Stimulated activated CD4-positive, alpha-beta T cell treated with anti-CD3 and anti-CD28 coated beads, Interleukin-2, amount 100 ng/mL, for 48 hours (primary cell): ENCODE data around the gene PRKCE.

ENCODE experiments used
- DNase-seq, 2 donors: peaks; one replicate each; pipeline ENCODE4 v3.0.0-alpha.2; 2020

The PRKCE gene

GRCh38 chr2:45729753-45730512 is 78.5 kb downstream of the PRKCE start:
- DNase-seq: no peak

GRCh38 chr2:45731141-45731540 is 79.7 kb downstream of the PRKCE start:
- no peak for DNase-seq

GRCh38 chr2:45732436-45732835 is 81.0 kb downstream of the PRKCE start:
- DNase-seq: no peak

GRCh38 chr2:45732946-45733345 is 81.5 kb downstream of the PRKCE start:
- DNase-seq: no peak

DNA sequence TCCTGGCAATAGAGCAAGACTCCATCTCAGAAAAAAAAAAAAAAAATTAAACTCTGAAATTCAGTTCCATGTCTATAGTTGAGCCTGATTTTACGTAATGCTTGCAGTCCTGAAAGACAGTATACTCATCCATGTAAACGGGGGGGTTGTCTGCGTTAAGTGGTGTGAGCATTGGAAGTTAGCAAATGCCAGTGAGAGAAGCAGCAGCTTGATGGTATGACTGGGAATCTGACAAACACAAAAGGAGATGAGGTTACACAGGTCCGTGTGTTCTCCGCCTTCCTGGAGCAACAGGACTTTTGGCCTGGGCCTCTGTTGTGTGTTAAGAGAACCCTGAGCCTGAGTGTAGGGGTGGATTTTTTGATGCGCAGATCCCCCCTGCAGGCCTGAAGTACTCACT is 82.9 kb downstream of the PRKCE start:
- DNase-seq: no peak

DNA sequence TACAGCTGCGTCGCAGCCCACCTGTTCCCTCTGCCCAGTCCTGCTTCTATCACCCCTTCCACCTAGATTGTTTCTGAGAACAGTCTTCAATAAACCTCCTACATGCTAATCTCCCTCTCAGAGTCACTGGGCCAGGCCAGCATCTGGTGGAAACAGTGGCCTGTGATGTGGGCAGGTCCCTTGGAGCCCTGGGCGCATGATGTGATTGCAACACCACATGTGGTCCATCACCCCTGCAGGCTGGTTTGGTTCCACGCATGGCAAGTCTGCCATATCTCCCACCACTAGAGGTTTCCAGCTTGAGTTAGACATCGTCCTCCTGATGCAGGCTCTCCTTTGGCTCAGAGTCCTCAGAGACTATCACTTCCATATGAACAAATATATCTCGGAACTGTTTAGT is 83.5 kb downstream of the PRKCE start:
- no peak for DNase-seq

DNA sequence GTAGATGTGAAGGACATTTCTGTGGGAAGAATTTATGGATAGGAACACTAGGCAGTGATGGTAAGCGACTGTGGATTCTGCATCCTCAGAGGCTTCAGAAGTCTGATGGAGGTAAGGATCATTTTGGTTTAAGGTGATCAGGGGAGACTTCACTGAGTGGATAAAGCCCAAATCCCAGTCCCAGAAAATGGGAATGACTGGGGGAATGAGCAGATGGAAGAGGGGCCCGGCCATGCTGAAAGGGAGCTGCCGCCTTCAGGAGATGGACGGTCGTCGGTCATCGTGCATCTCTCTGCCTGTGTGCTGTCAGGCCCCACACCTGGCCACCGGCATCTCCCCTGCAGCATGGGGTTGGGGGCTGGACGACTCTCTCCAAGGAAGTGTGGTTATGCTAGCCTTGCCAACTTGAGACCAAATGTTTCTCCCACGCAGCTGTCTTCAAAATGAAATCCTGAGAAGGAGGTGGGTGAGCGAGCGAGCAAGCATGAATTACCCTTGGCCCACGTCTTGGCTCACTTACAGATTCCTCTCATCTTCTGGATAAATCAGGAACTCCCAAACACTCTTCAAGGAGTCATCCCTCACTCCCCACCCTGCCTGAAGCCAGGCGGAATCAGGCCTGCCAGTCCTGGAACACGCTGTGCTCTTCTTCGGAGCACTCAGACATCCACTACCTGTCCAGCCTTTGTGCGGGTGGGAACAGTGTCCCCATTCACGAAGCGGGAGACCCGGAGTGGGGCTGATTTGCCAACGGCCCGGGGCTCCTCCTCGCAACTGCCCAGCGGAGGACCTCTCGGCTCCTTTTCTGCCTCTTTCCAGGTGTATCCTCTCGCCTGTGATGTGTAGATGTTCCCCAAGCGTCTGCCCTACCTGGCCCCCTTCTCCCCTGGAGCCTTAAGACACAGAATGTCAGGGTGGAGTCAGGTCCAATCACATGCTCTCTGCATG is 85.6 kb downstream of the PRKCE start:
- DNase-seq: no peak

GRCh38 chr2:45739796-45740485 is 88.5 kb downstream of the PRKCE start:
- DNase-seq: peak in 1 of 2 donors; percentile 5

- DNase-seq: no peak
Measured at GRCh38 chr2:45741161-45741850, 89.8 kb downstream of the PRKCE start.

DNA sequence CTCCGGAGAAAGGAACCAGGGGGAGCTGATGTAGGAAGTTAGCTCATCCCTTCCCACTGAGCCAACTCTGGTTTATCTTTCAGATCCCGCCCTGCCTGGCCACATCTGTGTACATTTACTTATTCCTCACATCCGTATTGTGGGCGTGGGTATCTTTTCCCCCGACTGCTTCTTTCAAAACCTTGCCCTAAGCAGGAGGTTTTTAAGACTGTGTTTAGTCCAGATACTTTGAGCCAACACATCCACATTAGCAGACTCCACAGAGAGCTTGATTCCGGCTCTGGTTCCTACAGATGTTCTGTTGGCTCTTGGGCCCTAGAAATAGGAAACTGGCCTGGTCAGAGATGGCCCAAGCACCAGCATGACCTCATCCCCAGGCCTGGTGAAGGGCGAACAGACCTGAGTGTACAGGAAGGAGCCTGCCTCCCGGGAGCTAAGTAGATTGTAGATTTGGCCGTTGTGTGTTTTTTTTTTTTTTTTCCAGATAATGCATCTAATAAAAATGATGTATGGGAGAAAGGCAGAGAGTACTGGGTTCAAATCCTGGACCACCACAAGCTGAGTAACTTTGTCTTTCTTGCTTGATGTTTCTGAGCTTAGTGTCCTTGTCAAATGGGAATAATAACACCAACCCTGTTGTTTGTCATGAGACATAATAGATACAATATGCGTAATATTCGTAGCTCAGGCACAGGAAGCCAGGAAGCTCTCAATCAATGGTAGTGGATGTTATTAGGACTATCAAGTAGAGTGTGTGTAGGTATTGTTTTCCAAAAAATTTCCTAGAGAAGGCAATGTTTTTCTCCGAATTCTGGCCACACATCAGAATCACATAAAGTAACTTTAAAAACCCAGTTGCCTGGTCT is 92.3 kb downstream of the PRKCE start:
- no peak for DNase-seq

GRCh38 chr2:45745231-45745630 is 93.8 kb downstream of the PRKCE start:
- no peak for DNase-seq

- no peak for DNase-seq
Measured at GRCh38 chr2:45746888-45747287, 95.4 kb downstream of the PRKCE start.

GRCh38 chr2:45747363-45747762 is 95.9 kb downstream of the PRKCE start:
- DNase-seq: no peak

DNA sequence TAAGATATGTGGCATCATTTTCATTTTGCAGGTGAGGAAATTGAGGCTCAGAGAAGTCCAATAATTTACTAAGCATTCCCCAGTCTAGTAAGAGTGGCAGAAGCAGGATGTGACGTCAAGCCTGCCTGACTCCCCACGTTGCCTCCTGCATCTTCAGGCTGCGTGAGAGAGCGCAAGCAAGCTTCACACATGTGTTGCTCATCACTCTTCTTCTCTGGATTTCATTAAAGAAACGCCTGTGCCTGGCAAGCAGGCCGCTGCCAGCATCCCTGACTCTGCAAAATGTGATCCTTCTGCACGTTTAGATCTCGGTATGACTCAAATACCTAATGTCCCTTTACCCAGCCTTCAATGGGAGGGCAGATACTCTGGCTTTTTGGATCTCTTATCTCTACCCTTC is 96.8 kb downstream of the PRKCE start:
- no peak for DNase-seq

DNA sequence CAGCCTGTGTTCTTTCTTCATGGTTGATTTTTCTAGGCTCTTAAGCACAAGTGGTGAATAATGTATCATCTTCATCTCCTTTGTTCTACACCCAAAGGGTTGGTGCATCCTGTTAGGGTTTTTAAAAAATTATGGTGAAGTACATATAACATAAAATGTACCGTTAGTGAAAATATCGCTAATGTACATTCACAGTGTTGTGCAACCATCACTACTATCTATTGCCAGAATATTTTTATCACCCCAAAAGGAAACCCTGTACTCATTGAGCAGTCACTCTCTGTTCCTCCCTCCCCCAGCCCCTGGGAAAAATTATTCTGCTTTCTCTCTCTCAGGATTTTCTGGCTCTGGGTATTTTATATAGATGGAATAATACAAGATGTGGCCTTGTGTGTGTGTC is 98.5 kb downstream of the PRKCE start:
- no peak for DNase-seq

DNA sequence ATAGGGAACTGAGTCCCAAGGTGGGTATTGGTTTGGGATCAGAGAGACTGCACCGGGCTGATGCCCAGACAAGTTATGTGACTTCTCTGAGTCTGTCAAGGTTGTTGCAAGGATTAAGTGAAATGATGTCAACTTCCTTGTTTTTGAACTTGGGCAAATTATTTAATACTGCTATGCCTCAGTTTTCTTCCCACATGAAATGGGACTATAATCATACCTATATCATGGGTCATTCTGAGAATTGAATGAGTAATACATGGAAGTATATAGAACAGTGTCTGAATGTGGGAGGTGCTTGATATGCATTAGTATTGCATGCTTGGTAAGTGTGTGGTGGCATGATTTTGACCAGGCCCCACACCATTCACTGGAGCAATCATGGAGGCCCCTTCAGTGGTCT is 99.0 kb downstream of the PRKCE start:
- no peak for DNase-seq

DNA sequence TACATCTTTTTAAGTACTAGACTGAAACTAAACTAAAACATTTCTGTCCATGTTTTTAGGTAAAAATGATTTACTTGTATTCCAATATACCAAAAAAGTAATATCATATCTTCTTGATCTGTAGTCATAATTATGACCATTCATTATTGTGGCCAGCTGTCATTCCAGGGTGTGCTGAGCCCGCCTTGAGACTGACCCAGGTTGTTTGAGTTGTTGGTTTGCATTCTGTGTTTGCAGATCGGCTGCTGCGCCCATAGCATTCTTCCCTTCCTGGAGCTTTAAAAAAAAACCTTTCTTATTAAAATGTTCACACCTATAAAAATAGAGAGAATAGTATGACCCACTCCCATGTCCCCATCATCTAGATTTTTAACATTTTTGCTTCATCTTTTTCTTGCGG is 101.9 kb downstream of the PRKCE start:
- DNase-seq: no peak

DNA sequence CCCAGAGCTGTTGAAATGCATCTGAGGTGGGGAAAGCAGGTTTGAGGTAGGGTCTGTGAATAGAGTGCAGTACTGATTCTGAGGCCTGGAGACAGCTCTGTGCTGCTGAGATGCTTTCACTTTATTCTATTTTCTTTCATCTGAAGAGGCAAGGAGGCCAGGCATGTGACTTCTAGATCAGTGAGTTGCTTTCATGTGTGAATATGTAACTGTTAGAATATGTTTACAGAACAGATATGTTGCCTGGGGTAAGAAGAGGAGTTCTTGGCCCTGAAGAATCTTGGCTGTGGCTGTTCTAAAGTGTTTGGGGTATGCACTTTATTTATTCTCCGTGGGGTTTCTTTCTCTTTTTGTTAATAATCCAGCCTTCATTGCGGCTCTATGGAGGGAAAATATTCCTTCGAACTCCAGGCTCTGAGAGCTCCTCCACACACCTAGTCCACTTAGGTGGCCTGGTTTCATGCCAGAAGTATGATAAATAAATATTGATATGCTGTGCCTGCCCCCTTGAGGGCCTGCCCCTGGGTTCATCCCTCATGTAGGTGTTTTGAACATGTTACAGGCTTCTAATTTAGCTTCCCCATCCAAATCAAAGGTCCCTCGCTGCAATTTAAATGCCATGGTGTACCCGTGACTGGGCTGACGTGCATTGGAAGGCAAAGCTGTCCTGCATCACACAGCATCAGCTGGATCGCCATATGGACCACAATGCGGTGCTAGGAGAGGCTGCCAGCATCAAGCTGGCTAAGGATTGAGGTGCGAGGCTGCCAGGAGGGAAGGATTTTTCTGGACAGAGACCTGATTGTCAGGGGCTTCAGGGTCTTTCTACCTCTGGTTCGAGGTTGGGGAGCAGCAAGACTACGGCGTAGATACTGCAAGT is 102.9 kb downstream of the PRKCE start:
- DNase-seq: no peak

DNA sequence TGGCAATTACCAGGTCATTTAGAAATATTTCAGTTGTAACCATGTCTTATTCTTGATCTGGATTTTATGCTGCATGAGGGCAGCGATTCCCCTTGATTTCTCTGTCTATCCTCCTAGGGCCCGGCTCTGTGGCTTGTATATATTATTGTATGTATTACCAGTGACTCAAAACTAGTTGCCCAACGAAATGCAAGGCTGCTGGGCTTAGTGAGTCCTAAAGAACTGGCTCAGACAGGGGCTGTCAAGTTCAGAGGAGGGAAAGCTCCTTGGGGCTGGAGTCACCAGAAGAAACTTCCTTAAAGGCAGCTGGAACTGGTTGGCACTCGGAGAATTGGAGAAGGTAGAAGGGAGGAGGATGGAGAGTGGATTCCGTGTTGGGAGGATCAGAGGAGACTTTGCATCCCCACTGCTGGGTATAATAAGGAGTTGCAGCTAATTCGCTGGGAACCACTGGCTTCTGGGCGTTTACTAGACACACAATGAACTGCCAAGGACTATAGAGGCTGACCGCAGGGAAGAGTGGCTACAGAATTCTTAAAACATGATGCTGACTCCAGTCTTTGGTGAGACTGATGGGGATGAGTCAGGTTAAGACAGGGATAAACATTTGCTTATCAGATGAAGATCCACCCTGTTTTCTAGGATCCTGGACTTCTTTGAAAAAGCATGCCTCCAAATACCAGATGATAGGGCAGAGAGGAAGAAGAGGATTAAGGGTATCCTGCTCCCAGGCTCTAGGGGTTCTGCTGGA is 104.3 kb downstream of the PRKCE start:
- no peak for DNase-seq

DNA sequence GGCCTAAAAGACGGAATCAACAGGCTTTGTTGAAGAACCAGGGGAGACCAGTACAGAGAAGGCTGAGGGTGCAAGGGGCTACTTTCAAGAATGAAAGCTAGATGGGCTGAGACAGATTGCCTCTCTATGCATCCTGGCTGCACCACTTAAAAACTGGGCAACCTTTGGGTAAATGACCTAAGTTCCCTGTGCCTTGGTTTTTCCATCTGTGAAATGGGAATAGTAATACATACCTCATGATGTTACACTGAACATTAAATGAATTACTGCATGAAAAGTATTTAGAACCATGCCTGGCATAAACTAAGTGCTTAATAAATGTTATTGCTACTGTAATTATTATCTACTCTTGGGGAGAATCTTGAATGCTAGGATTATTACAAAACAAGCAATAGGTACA is 106.5 kb downstream of the PRKCE start:
- no peak for DNase-seq
